GM18907 (cell line): ENCODE measurements around the gene LYRM7.
A peak's percentile ranks its signal among the peaks of the same experiment; 100 is the strongest.
"Not testable (repeated sequence)": the region's sequence is repeated elsewhere in the genome, so short reads cannot be mapped to it uniquely, and the experiment has no call there.

Source experiments
- ATAC-seq: cut with Tn5 transposase; IDR thresholded peaks from one replicate; pipeline ENCODE4 v1.9.1; 2021; ENCODE audit warnings: mild to moderate bottlenecking, moderate library complexity; ENCODE audit not compliant: unreplicated experiment

Gene LYRM7

DNA sequence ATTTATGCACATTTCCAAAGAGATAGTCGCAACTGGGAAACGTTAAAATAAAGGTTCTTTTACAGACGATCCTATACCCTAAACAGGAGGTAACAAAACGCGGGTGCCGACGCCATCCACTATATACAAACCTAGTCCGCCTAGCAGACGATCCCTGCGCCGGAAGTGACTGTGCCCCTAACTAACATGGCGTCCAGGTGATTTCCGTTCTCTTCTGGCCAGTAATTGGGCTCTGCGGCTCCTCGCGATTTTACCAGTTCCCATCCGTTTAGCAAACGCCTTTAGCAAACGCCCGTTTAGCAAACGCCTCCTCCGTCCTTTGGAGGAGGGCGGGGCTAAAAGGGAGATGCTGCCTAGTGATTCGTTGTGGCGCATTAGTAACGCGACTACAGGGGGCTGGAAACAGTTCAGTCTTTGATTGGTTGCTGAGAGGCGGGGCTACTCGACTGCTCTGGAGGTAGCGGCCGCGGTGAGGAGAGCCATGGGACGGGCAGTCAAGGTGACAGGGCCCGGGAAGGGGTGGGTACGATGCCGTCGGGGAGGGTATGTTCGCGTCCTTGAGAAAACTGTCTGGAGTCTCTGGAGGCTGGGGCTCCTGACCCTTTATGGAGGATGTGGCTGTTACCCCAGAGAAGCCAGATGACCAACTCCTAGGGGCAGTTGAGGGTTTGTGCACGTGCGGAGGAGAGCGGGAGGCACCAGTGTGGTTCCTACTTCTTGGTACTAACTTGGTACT lies at the start of gene LYRM7:
Gene LYRM7, plus strand, starts transcription at position 405 of the 736 bp plus-strand sequence. Its CDS starts 77 bp downstream, at position 482.
- peak; percentile 98 for ATAC-seq

DNA sequence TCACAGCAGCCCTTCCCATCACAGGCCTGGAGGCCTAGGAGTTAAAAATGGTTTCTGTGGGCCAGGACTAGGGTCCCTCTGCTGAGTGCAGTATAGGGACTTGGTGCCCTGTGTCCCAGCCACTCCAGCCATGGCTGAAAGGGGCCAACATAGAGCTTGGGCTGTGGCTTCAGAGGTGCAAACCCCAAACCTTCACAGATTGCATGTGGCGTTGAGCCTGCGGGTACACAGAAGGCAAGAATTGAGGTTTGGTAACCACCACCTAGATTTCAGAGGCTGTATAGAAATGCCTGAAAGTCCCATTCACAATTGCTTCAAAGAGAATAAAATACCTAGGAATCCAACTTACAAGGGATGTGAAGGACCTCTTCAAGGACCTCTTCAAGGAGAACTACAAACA lies 43.5 kb upstream of the LYRM7 start:
- not testable (repeated sequence) for ATAC-seq

DNA sequence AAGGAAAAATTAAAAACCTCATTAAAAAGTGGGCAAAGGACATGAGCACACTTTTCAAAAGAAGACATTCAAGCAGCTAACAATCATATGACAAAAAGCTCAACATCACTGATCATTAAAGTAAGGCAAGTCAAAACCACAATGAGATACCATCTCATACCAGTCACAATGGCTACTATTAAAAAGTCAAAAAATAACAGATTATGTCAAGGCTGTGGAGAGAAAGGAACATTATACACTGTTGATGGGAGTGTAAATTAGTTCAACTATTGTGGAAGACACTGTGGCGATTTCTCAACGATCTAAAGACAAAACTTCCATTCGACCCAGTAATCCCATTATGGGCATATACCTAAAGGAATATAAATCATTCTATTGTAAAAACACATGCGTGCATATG lies 41.4 kb upstream of the LYRM7 start:
- ATAC-seq: no peak

DNA sequence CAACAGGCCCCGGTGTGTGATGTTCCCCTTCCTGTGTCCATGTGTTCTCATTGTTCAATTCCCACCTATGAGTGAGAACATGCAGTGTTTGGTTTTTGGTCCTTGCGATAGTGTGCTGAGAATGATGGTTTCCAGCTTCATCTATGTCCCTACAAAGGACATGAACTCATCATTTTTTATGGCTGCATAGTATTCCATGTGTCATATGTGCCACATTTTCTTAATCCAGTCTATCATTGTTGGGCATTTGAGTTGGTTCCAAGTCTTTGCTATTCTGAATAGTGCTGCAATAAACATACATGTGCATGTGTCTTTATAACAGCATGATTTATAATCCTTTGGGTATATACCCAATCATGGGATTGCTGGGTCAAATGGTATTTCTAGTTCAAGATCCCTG lies 37.7 kb upstream of the LYRM7 start:
- not testable (repeated sequence) for ATAC-seq

DNA sequence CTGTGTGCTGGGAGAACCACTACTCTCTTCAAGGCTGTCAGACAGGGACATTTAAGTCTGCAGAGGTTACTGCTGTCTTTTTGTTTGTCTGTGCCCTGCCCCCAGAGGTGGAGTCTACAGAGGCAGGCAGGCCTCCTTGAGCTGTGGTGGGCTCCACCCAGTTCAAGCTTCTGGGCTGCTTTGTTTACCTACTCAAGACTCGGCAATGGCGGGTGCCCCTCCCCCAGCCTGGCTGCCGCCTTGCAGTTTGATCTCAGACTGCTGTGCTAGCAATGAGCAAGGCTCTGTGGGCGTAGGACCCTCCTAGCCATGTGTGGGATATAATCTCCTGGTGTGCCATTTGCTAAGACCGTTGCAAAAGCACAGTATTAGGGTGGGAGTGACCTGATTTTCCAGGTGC lies 32.3 kb upstream of the LYRM7 start:
- ATAC-seq: not testable (repeated sequence)

DNA sequence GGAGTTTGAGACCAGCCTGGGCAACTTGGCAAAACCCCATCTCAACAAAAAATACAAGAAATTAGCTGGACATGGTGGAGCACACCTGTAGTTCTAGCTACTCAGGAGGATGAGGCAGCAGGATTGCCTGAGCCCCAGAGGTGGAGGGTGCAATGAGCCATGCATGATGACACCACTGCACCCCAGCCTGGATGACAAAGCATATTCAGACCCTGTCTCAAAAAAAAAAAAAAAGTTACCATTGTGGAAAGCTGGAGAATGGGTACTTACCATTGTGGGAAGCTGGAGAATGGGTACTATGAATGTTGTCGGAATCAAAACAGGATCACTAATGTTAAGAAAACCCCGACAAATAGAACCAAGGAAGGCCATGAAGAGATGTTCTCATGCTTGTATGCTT lies 31.4 kb upstream of the LYRM7 start:
- no peak for ATAC-seq

DNA sequence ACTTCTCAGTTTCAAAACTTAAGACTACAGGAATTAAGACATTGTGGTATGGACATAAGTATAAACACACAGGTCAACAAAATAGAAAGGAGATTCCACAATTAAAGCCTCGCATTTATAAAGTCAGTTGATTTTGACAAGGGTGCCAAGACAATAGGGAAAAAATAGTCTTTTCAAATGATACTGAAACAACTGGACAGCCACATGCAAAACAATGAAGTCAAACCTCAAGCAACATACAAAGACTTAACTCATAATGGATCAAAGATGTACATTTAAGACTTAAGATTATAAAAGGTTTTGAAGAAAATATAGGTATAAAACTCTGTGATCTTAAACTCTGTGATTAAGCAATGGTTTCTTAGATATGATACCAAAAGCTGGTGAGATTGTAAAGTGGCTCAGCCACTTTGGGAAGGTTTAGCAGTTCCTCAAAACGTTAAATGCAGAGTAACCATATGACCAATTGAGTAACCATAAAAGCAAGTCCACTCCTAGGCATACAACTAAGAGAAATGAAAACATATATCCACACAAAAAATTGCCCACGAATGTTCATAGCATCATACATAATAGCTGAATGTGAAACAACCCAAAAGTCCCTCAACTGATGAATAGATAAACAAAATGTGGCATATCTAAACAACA lies 27.6 kb upstream of the LYRM7 start:
- no peak for ATAC-seq

DNA sequence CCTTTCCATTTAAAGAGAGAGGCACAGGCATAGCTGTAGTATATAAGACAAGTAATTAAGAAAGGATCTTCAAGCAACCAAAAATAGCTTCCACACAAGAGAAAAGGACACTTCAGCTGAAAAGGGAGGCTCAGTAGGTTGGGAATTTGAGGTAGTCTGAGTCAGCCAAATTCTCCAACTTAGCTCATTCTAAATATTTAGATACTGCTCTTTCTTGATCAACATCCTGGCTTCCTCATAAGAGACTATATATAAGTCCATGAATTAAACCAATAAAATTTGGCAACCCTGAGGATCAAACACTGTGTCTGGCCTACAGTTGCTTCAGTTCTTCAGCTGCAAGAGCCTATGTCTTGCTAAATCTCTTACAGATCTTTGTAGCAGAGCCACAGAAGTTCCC lies 23.5 kb upstream of the LYRM7 start:
- no peak for ATAC-seq

DNA sequence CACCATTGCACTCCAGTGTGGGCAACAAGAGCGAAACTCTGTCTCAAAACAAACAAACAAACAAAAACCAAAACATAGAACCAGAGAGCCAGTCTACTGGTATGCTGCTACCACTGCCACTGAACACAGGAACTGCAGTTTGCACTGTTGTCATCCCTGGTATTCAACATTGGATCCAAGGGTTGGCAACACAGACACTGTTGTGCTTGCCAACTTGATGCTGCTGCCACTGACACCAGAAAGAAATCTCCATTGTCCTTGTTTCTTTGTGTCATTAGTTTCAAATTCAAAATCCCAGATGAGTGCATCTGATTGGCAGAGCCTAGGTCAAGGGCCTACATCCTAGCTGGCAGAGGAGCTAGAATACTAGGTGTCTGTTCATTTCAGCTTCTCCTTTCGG lies 21.9 kb upstream of the LYRM7 start:
- ATAC-seq: no peak

DNA sequence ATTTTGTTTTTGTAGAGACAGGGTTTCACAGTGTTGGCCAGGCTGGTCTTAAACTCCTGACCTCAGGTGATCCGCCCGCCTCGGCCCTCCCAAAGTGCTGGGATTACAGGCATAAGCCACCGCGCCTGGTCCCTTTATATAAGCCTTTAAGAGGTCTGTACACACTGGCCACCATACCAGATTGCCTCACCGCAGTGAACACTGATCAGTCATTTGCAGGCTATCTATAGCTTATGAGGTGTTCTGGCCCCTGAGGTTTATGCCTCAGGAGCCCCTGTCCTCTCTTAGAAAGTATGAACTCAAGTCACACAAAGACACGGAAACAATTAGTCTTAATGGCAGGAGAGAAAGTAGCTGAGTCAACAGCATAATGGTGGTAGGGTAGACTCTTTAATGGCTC lies 20.3 kb upstream of the LYRM7 start:
- ATAC-seq: no peak

DNA sequence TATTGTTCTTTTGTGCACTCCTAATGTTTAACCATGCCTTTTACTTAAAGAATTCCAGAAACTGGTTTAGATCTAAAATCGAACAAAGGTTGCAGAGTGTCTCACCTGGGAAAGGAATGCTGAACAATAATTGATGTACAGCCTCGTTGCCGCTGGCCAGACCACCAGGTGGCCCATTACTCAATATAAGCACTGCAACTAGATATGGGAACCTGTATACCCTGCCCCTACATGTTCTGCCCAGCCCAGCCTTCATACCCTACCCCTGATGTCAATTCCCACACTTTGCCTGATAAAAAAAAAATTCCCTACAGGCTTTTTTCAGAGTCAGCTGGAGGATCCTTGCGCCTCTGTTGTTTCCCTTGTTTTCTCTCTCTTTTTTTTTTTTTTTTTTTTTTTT lies 19.5 kb upstream of the LYRM7 start:
- no peak for ATAC-seq

DNA sequence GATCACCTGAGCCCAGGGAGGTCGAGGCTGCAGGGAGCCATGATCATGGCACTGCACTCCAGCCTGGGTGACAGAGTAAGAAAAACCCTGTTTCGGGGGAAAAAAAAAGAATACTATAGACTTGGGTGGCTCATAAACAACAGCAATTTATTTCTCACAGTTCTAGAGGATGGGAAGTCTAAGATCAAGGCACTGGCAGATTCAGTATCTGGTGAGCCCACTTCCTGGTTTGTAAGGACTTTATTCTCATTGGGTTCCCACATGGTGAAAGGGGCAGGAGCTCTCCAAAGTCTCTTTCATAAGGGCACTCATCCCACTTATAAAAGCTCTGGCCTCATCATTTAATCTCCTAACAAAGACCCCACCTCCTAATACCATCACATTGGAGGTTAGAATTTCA lies 14.4 kb upstream of the LYRM7 start:
- ATAC-seq: no peak

DNA sequence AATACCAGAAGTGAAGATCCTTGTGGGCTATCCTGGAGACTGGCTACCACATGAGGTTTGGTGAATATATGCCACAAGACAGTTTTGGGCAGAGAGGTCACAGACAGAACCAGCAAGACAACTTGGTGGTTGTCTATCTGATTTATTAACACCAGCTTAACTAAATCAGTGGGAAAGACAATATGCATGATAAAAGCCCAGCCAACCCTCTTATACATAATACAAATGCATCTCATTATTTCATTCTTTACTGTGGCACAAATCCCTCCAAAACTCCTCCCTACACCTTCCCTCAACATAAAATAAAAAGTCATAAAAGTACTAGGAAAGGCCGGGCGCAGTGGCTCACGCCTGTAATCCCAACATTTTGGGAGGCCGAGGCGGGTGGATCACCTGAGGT lies 13.8 kb upstream of the LYRM7 start:
- ATAC-seq: no peak

DNA sequence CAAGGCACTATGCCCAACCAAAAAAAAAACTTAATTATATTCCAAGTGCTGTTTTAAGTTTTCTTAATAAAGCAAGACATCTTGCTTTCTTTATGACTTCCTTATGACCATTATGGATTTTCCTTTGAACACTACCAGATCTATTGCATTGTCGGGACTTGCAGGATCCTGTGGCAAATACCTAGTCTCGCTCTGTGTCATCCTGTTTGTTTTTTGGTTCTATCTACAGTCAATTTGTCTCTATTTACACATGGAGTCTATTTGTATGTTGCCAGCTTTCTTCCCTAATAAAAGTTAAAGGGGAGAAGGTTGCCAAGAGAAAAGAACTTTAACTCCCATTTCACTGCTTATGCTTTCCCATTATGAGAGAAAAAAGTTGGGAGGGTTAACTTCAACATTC lies 10.6 kb upstream of the LYRM7 start:
- no peak for ATAC-seq

DNA sequence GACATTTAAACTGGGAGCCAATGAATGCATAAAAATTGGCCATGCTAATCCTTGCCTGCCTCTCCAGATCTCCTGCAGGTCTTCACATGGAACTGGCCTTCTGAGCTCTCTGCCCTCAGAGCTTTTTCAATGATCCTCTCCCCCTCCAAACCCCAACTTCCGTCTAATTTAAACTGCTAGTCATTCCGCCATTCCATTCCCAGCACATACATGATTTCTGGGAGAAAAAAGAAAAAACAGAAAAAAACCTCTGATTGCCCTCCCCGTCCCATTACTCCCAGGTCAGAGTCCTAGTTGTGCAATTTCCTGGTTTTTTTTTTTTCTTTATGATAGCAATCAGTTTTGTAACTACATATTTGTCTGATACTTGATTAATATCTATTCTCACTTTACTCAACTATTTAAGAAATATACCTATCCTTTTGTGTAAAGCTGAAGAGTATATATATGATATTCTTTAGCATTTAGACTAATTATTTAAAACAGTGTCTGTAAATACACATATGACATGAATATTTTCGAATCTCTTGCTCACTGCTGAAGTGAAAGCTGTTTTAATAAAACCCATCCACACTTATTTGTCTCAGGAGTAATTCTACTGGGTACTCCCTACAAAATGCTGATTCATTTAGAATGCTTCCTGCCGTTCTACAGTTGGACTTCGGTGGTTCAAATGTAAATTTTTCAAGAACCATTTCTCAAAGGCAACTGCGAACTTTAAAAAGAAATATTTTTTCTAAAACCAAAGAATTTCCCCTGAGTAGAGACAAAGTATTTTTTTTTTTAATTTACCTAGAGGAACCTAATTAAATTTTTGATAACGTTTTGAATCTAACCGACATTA lies 7.2 kb upstream of the LYRM7 start:
- no peak for ATAC-seq

DNA sequence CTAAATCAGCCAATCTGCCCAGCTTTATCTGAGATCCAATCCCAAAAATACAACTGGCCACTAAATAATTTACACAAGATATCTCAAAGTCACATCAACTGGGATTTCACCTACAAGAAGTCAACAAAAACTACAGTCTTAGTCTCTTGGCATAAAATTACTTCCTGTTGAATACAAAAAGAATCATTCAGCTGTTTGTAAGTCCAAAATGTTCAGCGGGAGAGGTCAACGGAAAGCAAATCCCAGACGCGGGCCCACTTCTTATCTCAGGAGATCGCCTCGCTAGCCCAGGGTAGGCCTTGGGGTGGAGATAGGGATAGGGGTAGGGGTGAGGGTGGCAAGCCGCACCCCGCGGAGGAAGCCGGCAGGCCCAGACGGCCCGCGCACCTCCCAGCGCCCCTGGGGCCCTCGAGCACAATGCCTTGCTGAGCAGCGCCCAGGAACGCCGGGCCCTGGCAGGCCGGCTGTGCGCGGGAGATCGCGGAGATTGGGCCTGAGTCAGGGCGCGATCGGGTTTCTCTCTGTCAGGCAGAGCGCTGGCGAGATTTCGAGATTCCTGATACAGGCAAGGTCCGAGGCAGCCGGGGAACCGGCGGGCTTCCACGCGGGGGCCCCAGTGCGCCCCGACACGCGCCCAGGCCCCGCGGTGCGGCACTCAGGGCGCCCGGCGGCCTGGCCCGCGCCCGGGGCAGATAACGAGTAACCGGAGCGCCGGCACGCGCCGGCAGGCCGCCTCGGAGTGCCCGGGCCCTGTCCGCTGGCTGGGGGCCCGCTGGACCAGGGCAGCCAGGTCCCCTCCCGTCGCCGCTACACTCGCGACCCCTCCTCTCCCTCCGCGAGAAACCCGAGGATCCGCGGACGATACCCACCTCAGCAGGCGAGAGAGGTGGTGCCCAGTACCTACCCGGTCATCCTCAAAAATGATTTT lies 6.3 kb upstream of the LYRM7 start:
- peak; percentile 83 for ATAC-seq

DNA sequence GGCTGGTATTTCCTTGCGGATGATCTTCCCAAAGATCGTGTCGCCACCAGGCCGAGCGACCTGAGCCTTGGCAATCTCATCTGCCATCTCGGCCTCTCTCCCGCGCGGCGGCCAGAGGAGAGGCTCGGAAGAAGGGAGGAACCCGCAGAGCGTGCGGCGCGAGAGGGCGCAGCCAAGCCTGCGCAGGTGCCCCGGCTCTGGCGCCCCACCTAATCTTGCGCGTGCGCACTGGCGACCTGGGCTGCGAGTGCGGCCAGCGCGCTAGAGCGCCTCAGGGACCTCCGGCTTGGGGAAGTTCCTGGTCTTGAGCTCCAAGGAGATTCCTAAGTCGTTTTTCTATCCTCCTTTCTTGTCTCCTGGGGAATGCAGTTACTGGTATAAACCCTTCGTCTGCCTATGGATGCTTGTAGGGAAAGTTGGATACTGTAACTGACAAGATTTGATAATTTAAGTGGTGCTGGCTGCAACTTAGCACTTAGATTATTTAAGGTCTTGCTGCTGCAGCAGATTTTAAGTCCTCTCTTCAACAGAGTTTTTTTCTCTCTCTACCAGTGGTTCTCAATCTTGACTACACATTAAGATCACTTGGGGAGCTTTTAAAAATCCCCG lies 5.5 kb upstream of the LYRM7 start, which contains the start of gene HINT1:
Gene HINT1, minus strand, starts transcription at position 138 of the 609 bp plus-strand sequence. Its CDS starts 51 bp downstream, at position 87.
- ATAC-seq: peak; percentile 87

DNA sequence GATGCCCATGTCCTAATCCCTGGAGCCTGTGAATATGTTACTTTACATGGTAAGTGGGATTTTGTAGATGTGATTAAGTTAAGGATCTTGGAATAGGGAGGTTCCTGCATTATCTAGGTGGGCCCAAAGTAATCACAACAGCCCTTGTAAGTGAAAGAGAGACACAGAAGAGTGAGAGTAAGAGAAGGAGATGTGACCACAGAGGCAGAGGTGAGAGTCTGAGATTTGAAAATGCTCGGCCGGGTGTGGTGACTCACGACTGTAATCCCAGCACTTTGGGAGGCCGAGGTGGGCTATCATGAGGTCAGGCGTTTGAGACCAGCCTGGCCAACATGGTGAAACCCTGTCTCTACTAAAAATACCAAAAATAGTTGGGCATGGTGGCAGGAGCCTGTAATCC lies 3.1 kb upstream of the LYRM7 start:
- no peak for ATAC-seq

DNA sequence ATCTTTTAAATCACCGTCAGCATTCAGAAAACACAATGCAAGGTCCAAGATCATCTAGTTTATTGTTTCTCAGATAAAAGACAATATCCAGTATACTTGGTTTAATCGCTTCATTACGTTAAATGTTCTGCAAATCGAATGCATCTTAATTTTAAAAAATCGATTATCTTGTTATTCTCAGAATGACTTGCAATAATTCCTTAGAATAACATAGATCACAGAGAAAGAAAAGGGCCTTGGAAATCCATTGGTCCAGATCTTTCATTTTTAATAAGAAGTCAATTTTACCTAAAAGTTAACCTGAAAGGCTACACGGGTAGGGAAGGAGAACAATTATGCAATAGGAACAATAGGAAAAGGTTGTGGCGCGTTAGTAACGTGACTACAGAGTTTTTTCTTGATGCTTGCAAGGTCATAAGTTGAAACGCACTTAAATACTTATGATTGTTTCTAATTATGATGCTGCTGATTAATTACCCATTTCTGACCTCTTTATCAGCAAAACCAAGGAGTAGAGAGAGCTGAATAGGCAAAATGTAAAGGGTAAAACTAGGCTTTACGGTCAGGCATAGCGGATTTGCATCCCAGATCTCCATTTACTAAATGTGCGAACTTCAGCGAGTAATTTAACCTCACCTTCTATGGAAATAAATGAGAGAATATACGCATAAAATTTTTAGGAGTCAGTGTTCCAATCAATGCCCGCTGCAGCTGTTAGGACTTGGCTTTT lies 769 bp upstream of the LYRM7 start:
- no peak for ATAC-seq
